HG02763 (cell line): ENCODE measurements around the gene TLL2.
"Not testable (repeated sequence)": the region's sequence is repeated elsewhere in the genome, so short reads cannot be mapped to it uniquely, and the experiment has no call there.

Source experiments
- ATAC-seq: cut with Tn5 transposase; IDR thresholded peaks from one replicate; pipeline ENCODE4 v1.9.1; 2021; ENCODE audit warnings: mild to moderate bottlenecking, moderate library complexity; ENCODE audit not compliant: unreplicated experiment

TLL2 gene

DNA sequence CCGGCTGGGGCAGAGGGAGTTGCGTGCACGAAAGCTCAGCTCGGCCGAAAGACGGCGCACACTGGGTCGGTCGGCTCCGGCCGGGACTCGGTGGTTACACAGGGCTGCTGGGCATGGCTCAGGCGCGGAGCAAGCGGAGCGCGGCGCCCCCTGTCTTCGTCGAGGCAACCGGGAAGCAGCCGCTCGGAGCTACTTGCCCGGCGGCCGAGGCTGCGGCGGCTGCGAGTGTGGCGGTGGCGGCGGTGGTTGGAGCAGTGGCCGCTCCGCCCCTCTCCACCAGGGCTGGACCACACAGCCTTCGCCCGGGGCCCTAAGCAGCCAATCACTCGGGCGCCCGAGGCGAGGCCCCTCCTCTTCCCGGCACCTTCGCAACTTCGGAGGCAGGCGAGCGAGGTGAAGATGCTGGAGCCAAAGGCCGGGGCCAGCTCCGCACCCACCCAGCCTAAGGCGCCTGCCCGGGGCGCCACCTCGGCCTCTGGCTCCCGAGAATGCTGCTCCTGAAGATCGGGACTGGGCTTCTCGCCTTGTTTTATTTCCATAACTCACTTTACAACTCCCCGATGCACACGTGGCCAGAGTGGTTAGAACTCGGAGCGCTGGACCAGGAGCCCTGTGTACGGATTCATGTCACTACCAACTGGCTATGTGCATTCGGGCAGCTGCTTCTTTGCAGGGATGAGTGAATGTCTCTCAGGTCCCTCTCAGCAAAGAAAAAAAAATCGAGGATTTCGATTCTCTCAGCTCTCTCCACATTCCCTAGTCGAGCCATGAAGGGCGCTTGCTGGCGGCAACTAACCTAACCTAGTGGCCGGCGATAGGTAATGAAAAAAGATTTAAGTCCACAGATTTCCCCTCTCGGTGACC is at the start of gene TLL2:
TLL2 (minus strand) TSS at position 229 of the 864 bp plus-strand sequence. CDS start 241 bp downstream, outside the sequence.
- ATAC-seq = peak; percentile 73

DNA sequence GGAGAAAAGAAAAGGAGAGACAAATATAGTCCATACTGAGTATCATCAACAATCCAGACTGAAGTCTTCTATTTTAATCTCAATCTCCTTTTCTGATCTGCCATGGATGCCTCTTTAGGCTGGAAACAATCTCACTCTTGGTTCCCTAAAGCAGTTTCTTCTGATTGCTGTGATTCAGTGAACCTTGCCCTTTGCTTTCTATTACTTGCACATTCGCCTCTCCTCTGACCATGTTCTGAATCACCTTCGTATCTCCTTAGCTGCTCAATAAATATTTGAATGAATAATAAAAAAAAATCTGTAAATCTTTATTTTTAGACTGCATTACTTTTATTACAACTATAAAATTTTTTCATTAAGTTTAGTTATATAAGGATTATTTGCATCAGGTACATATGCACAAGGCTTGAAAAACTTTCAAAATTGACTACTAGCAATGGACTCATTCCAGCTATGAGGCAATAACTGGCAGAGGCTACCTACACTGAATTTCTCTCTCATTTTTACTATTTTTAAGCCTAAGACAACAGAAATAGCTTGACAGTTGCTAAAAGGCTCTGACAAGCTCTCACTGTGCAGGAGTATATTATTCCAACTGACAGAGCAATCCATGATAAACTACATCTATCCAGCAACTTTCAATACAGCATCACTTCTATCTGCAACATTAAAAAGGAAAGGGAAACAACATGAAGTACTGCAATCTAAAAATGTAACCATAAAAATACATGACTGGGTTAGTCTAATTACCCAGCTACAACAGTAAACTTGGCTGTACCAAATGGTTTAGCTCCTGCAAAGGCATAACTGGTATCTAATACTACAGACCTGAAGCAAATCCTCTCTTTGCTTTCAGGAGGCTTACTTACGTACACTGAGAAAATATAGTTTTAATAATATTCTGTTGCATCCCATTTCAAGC is 47.5 kb upstream of the TLL2 start:
- no peak for ATAC-seq

DNA sequence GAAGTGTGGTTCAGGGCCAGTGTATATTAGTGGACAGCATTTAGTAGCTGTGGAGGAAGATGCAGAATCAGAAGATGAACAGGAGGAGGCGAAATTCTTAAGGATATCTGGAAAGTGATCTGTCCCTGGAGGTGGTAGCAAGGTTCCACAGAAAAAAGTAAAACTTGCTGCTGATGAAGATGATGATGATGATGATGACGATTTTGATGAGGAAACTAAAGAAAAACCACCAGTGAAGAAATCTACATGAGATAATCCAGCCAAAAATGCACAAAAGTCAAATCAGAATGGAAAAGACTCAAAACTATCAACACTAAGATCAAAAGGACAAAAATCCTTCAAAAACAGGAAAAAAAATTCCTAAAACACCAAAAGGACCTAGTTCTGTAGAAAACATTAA is 46.8 kb upstream of the TLL2 start:
- ATAC-seq = no peak

DNA sequence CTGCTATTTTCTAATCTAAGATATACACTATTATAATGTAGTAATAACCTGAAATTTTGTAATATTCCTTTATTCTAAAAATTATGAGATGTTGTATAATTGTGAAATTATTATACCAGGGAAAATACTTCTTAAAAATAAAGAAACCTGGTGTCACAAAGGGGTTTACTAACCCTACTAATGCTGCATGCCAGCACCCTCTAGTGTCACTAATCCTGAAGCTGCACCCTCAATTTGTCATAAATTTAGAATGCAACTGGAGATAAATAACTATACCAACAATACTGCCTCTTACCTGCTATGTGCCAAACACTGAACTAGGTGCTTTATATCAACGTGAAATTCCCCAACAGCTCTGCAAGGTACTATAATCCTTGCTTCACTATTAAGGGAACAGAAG is 42.3 kb upstream of the TLL2 start:
- ATAC-seq = no peak

DNA sequence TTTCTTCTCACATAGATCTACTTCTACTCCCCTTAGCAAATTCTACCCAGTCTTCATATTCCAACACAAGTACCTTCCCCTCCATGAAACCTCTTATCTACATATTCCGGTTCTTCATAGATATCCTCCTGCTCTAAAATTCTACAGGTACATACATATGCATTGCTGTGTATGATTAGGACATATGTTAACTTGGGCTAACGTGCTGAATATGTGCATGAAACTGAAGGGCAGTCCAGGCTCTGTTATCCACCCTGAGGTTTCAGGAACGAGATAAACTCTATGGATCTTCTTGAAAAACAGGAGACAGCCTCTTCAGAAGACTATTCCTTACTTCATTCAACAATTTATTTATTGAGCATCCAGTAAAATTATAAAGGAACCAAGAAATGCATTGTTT is 41.6 kb upstream of the TLL2 start:
- no peak for ATAC-seq

DNA sequence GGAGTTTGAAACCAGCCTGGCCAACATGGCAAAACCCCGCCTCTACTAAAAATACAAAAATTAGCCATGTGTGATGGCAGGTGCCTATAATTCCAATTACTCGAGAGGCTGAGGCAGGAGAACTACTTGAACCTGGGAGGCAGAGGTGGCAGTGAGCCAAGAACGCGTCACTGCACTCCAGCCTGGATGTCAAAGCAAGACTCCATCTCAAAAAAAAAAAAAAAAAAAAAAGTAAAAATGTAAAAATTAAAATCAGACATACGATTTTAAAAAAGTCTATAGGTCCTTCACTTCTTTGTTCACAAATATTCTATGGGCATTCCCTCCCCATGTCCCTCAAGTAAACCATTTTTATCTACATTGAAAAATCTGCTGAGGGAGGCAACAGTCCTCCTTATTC is 34.9 kb upstream of the TLL2 start:
- ATAC-seq = no peak

DNA sequence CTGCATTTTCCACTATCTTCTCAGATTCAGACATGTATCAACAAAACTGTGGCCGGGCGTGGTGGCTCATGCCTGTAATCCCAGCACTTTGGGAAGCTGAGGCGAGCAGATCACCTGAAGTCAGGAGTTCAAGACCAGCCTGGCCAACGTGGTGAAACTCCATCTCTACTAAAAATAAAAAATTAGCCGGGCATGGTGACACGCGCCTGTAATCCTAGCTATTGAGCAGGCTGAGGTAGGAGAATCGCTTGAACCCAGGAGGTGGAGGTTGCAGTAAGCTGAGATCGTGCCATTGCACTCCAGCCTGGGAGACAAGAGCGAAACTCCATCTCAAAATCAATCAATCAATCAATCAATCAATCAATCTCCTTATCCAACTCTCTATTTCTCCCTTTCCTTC is 31.8 kb upstream of the TLL2 start:
- ATAC-seq = not testable (repeated sequence)

DNA sequence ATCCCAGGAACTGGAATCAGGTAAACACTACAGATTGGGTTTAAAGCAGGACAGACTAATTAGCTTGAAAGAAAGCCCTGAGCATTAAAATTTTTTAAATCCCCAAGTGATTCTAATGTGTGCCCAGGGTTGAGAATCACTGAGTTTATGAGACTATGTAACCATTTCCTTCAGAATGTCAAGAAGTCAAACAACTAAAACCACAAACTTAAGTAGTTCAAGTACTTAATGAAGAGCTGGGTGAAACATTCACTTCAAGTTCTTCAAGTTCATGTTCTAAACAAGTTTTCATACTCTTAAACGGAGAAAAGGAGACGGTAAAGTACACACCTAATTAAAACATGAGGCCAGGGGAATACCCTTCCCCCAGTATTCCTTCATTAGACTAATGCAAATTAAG is 28.2 kb upstream of the TLL2 start:
- ATAC-seq = no peak

DNA sequence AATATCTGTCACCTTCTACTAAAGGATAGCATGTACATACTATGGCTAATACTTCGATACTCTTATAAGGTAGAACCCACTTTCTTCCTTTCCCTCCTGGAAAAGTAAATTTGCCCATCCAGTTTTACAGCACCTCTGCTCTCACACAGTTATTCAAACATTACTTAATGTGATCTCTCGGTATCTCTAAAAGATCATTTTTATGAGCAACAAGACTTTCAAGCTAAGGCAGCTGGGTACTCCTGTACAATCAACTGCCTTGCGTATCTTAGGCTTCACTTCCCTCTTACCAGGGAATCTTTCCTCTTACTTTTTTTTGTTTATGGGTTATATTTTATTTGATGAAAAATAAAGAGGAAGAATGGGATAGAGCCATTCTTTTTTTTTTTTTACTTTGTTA is 26.5 kb upstream of the TLL2 start:
- ATAC-seq = no peak

DNA sequence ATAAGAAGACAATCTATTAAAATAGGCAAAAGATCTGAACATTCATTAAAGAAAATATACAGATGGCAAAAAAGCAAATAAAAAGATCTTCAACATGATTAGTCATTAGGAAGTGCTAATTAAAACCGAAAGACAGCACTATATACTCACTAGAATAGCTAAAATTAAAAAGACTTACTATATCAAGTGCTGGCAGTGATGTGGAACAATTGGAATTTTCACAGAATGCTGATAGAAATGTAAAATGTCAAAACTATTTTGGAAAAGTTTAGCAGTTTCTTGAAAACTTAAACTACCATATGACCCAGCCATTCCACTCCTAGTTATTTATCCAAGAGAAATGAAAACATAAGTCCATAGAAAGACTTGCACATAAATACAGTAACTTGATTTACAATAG is 25.0 kb upstream of the TLL2 start:
- no peak for ATAC-seq

DNA sequence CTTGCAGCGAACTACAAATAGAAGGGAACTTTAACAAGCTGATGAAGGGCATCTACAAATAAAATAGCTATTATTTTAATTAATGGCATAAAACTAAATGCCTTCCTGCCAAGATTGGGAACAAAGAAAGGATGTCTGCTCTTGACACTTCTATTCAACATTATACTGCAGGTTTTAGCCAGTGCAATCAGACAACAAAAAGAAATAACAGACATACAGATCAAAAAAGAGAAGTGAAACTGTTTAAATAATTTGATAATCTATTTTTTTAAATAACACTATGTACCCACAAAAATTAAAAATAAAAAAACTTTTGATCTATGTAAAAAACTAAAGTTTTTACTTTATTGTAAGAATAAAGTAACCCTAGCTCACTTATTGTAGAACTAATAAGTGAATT is 22.4 kb upstream of the TLL2 start:
- ATAC-seq = no peak

DNA sequence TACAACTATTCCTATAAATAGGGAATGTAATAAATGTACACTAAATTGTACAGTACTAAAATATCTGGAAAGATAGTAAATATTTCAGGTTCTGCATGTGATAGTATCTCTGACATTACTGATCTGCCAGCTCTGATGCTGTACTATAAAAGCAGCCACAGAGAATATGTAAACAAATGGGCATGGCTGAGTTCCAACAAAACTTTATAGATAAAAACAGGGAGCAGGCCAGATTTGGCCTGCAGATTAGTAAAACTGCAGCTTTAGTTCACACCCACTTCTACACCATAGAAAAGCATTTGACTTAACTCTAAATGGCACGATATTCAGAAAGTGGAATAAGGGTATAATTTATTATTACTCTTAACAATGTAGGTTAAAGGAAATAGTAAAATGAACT is 18.8 kb upstream of the TLL2 start:
- no peak for ATAC-seq

DNA sequence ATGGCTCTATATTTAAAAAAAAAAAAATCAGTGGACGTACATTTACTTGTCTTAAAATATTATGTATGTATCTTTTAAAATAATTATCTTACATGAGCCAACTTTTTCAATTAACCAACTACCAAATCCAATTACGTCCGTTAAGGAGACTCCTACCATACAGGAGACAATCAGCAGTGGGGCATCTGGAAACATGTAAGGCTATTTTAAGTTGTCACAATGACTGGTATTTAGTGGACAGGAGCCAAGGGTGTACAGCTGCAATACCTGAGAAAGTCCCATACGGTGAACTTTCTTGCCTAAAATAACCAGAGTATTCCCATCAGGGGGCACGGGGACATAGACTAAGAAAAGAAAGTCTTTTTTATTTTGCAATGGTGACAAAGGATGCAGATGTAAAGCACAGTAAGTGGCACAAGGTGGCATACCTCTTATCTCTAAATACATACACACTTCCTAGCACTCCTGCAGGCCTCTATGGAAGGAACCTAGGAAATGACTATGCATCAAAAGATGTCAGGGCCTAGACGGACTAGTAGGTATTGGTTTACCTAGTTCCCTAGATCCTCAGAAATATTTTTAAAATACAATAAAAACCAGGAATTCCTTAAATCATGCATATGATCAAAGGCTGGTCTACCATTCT is 16.0 kb upstream of the TLL2 start:
- ATAC-seq = no peak

DNA sequence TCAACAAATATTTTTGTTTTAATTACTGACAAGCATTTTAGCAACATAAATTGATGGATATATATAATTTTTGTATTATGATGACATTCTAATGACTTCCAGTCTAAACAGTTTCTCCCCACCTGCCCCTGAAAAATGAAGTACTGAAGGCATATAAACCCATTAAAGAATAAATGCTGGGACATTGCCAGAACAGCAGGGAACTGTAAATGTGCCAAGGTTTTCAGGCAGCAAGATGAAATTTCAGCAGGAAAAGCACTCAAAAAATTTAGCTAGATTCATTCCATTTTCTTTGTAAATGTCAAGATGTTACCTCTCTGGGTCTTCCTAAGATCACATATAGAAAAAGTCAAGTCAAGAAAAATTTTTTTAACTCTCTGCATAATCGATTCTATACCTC is 11.0 kb upstream of the TLL2 start:
- ATAC-seq = no peak

DNA sequence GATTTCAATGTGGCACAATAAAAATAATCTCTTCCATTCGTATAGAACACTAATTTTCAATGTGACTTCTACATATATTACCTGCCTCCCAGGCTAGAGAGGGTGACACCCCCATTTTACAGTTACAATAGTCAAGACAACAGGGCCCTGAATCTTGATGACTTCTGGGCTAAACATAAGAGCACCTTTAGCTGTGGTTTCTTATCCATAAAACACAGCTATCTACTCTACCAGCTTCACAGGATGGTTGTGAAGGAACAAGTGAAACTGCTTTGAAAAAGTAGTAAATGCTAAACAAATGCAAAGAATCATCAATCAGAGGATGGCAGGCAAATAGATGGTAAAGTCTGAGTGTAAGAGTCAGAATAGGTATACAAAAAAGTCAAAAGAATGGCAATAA is 3.6 kb upstream of the TLL2 start:
- ATAC-seq = no peak

DNA sequence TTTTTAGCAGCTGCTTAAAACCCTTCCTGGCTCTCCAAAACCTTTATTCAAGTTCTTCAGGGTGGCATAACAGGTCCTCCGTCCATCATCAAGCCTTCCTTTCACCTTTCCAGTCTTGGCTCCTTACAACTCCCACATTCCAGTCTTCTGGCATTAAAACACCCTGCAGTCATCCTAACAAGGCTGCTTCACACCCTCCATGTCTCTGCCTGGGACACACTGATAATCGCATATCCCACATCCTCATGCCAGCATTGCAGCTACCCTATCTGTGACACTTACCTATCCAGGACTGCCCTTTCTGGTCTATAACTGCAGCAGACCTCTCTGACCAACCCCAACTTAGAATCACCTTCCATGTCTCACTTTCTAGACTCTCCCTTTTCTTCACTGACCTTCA is 2.6 kb upstream of the TLL2 start:
- no peak for ATAC-seq

DNA sequence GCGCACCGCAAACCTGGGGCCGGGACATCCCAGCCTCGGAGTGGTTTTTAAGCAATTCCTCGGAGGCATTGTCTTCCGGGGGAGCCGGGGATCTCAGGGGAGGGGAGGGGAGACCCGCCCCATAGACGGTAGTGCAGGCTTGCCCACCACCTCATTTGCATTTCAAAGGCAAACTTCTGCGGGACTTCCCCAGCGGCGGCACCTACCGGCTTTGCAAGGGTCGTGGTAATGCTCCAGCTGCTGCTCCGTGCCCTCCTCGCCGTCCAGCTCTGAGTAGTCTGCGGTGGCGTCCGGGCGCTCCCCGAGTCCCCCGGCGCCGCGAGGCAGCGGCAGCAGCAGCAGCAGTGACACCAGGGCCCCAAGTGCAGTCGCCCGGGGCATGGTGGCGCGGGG is 425 bp downstream of the TLL2 start:
- peak; percentile 44 for ATAC-seq

DNA sequence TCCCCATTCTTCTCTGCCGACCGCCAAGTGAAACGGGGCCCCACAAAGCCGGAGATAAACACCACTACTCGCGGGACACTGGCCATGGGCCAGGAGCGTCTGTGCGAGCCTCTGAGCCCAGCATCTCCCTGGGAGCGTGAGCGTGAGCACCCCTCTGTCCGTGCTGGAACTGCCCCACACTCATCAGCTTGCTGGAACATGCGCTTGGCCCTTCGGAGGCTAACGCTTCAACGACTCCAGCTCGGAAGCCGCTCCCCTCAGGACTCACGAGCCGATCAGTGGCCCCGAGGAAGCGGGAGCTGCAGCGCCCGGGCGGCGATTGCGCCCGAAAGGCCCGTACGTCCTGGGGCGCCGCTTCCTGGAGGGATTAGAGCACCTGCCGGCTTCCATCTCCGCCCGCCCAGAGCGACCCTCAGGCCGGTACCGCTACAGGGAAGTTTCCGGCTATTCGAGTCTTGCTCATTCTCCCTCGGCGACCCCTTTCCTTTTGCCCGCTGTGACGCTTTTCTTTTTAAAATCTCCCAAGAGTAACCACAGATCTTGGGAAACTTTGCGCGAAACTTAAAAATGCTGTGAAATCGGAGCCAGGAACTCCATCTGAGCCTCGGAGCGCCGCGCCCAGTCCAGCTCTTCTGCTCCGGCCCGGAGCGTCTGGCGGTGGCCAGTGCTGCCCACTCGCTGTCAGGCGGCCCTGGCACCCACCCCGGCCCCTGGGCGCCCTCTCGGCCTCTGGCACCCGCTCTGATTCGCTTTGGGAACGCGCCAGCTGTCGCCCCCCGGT is 1.0 kb downstream of the TLL2 start:
- ATAC-seq = no peak

DNA sequence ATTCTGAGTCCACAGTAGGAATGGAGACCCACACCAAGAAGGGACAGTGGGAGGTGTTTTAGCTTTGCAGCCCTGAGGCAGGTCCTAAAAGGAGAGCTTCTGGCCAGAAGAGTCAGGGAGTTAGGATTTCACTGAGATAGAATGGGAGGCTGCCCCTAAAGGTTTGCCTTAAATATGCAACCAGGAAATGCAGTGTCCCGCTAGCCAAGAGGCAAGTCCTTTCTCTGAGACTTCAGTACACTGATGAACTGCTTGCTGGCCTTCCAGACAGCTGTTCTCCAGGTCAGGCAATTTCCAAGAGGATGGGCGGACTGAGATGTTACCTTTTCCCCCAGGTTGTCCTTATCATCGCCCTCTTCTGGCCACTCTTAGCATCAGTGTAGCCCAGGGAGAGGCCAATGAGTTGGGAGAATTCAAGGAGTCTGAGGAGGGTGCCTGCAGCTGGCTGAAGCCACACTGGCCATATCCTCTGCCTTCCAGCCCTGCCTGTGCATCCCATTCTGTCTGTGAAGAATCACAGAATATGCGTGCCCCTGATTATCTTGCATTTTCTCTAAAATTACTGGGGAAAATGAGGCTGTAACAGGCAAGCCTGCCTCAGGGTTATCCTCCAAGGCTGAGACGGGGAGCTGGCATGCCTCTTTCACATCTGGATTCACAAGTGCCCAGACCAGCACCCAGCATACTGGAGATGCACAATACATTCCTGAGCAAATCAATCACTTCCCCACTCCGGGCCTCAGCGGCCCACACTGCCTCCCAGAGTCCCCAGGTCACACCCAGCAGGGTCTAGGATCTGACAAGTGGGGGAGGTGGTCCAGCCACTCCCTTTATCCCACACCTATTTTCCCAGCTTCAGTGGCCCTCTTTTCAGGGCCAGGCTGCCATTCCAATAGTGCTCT is 2.4 kb downstream of the TLL2 start:
- no peak for ATAC-seq
